H1 (cell line): ENCODE data around the gene HAUS2. TPM values are rescaled to one million over a fixed set of nuclear protein-coding genes. Genes with fewer than 3 reads are reported as not detected.

Source experiments
- CTCF ChIA-PET: fragments of 300-600 bp; sonication (Branson Sonifier 250); formaldehyde crosslinking; loops from one replicate; lab custom pipeline; 2021; ENCODE audit not compliant: partially characterized antibody; lab: Charles Lee
- POLR2A ChIA-PET: fragments of 300-600 bp; sonication (Branson Sonifier 250); formaldehyde crosslinking; loops from one replicate; lab custom pipeline; 2021; ENCODE audit warnings: inconsistent platforms; ENCODE audit not compliant: partially characterized antibody; lab: Charles Lee
- DNase-seq, 2 experiments: peaks; one replicate each; pipeline versions ENCODE4 v3.0.0 to v3.0.0-alpha.2; 2010 to 2022; ENCODE audit warnings: low spot score in 2 of 2, low read depth in 1 of 2, mixed read lengths in 1 of 2
- FAIRE-seq: peaks from 2 replicates; lab custom pipeline; 2011; peaks lifted over from hg19 to GRCh38; lab: Jason Lieb, UNC
- H2AFZ ChIP-seq: 2 replicates; pipeline ENCODE4 v1.8.1; 2012; ENCODE audit warnings: low read length, inconsistent platforms
- H2AK5ac ChIP-seq: 2 replicates; pipeline ENCODE4 v1.6.1; 2013; ENCODE audit warnings: low read depth, low read length
- H2BK120ac ChIP-seq: replicated peaks from 2 replicates; pipeline ENCODE3; 2013; ENCODE audit warnings: low read depth, low read length, inconsistent platforms
- H2BK12ac ChIP-seq: 2 replicates; pipeline ENCODE4 v1.6.1; 2013; ENCODE audit warnings: low read depth, low read length
- H2BK15ac ChIP-seq: 2 replicates; pipeline ENCODE4 v1.6.1; 2013; ENCODE audit warnings: low read length
- H2BK20ac ChIP-seq: 2 replicates; pipeline ENCODE4 v1.6.1; 2013; ENCODE audit warnings: low read length
- H2BK5ac ChIP-seq: 2 replicates; pipeline ENCODE4 v1.6.1; 2013; ENCODE audit warnings: low read depth, low read length
- H3K14ac ChIP-seq: 2 replicates; pipeline ENCODE4 v1.6.1; 2013; ENCODE audit warnings: inconsistent platforms; ENCODE audit not compliant: insufficient read length
- H3K18ac ChIP-seq: 2 replicates; pipeline ENCODE4 v1.6.1; 2013; ENCODE audit warnings: low read length; ENCODE audit errors: extremely low read depth
- H3K23ac ChIP-seq: 2 replicates; pipeline ENCODE4 v1.6.1; 2013; ENCODE audit warnings: inconsistent platforms; ENCODE audit not compliant: insufficient read length
- H3K23me2 ChIP-seq: 2 replicates; pipeline ENCODE4 v1.6.1; 2013; ENCODE audit warnings: low read depth, low read length
- H3K27ac ChIP-seq: 2 replicates; pipeline ENCODE4 v1.6.1; 2011; ENCODE audit warnings: low read depth, low read length, inconsistent platforms
- H3K27me3 ChIP-seq, 4 experiments: replicated peaks in 1 of 4; 1 replicate in 1 of 4; 2 replicates in 3 of 4; pipeline versions ENCODE4 v1.6.1 to v1.8.1; 2011 to 2013; ENCODE audit warnings: low read length in 3 of 4, mild to moderate bottlenecking in 3 of 4, inconsistent platforms in 2 of 4, mixed read lengths in 2 of 4, moderate library complexity in 1 of 4; ENCODE audit not compliant: control insufficient read depth in 3 of 4, insufficient read depth in 3 of 4; ENCODE audit errors: extremely low read depth in 1 of 4
- H3K36me3 ChIP-seq, 4 experiments: 2 replicates each; pipeline versions ENCODE4 v1.6.1 to v1.8.1; 2011 to 2013; ENCODE audit warnings: mild to moderate bottlenecking in 4 of 4, low read length in 3 of 4, moderate library complexity in 2 of 4, control low read depth in 1 of 4, inconsistent platforms in 1 of 4; ENCODE audit not compliant: insufficient read depth in 4 of 4, control insufficient read depth in 2 of 4
- H3K4ac ChIP-seq: replicated peaks from 2 replicates; pipeline ENCODE3; 2013; ENCODE audit warnings: low read length, low read depth, mixed read lengths, inconsistent platforms; ENCODE audit not compliant: insufficient read length
- H3K4me1 ChIP-seq, 4 experiments: replicated peaks in 1 of 4; 1 replicate in 1 of 4; 2 replicates in 3 of 4; pipeline versions ENCODE4 v1.6.1 to v1.8.1; 2011 to 2013; ENCODE audit warnings: low read length in 3 of 4, inconsistent platforms in 2 of 4, mixed read lengths in 1 of 4; ENCODE audit not compliant: insufficient read depth in 4 of 4, control insufficient read depth in 3 of 4
- H3K4me2 ChIP-seq, 2 experiments: 2 replicates each; pipeline versions ENCODE4 v1.6.1 to v1.8.1; 2011 to 2013; ENCODE audit warnings: low read depth in 2 of 2, low read length in 2 of 2, control low read depth in 1 of 2, inconsistent platforms in 1 of 2, mild to moderate bottlenecking in 1 of 2; ENCODE audit not compliant: insufficient read depth in 1 of 2
- H3K4me3 ChIP-seq, 4 experiments: fragments of 200-600, 300-600 bp in 1 of 4; sonication (generic), shearing (Covaris generic), sonication (Bioruptor Twin) in 1 of 4; 2 replicates each; pipeline versions ENCODE4 v1.5.1 to v1.8.1; 2011 to 2016; ENCODE audit warnings: low read length in 4 of 4, low read depth in 3 of 4, control low read depth in 2 of 4, inconsistent platforms in 2 of 4, mild to moderate bottlenecking in 2 of 4, mixed read lengths in 1 of 4, moderate library complexity in 1 of 4; ENCODE audit not compliant: insufficient read depth in 2 of 4; ENCODE audit errors: extremely low read depth in 1 of 4
- H3K56ac ChIP-seq: replicated peaks from 2 replicates; pipeline ENCODE3; 2013; ENCODE audit warnings: low read depth, mild to moderate bottlenecking, mixed read lengths, low read length, inconsistent platforms; ENCODE audit not compliant: insufficient read length
- H3K79me1 ChIP-seq: 2 replicates; pipeline ENCODE4 v1.6.1; 2013; ENCODE audit warnings: low read depth, low read length, control low read depth
- H3K79me2 ChIP-seq, 2 experiments: 2 replicates each; pipeline versions ENCODE4 v1.6.1 to v1.8.1; 2012 to 2013; ENCODE audit warnings: low read length in 2 of 2, mild to moderate bottlenecking in 2 of 2, inconsistent platforms in 1 of 2; ENCODE audit not compliant: insufficient read depth in 2 of 2, control insufficient read depth in 1 of 2
- H3K9ac ChIP-seq, 4 experiments: replicated peaks in 1 of 4; 1 replicate in 1 of 4; 2 replicates in 3 of 4; pipeline versions ENCODE4 v1.6.1 to v1.8.1; 2011 to 2013; ENCODE audit warnings: low read depth in 3 of 4, low read length in 3 of 4, control low read depth in 2 of 4, mild to moderate bottlenecking in 2 of 4, moderate library complexity in 2 of 4, inconsistent platforms in 1 of 4; ENCODE audit errors: extremely low read depth in 1 of 4
- H3K9me3 ChIP-seq, 2 experiments: 2 replicates each; pipeline versions ENCODE4 v1.6.1 to v1.8.1; 2012 to 2013; ENCODE audit warnings: mild to moderate bottlenecking in 2 of 2, moderate library complexity in 2 of 2, control low read depth in 1 of 2, inconsistent platforms in 1 of 2, low read depth in 1 of 2, low read length in 1 of 2, mixed read lengths in 1 of 2; ENCODE audit not compliant: insufficient read depth in 2 of 2
- H4K20me1 ChIP-seq, 2 experiments: replicated peaks in 1 of 2; 2 replicates each; pipeline versions ENCODE3 to v1.8.1; 2011 to 2013; ENCODE audit warnings: inconsistent platforms in 2 of 2, low read length in 2 of 2, mild to moderate bottlenecking in 1 of 2; ENCODE audit not compliant: insufficient read depth in 2 of 2, control insufficient read depth in 1 of 2
- H4K5ac ChIP-seq: 2 replicates; pipeline ENCODE4 v1.6.1; 2013; ENCODE audit warnings: low read length, low read depth, mixed read lengths, inconsistent platforms; ENCODE audit not compliant: insufficient read length
- H4K8ac ChIP-seq: 2 replicates; pipeline ENCODE4 v1.8.0; 2013; ENCODE audit warnings: mild to moderate bottlenecking, moderate library complexity, low read length, inconsistent platforms; ENCODE audit not compliant: insufficient read depth; ENCODE audit errors: extremely low read depth
- H4K91ac ChIP-seq: replicated peaks from 2 replicates; pipeline ENCODE3; 2013; ENCODE audit warnings: low read length, mixed read lengths, inconsistent platforms; ENCODE audit not compliant: insufficient read length
- ASH2L ChIP-seq: fragments of 200-600, 300-600 bp; sonication (generic); IDR thresholded peaks from one replicate; pipeline ENCODE4 v1.7.1; 2017; ENCODE audit warnings: low read length
- ATF3 ChIP-seq: IDR thresholded peaks from 2 replicates; pipeline ENCODE4 v1.6.1; 2011; ENCODE audit warnings: low read depth, mild to moderate bottlenecking, low read length; ENCODE audit not compliant: insufficient read depth
- BRCA1 ChIP-seq: IDR thresholded peaks from 2 replicates; pipeline ENCODE4 v1.6.1; 2012; ENCODE audit warnings: low read depth, low read length, improper control_type of control experiment
- CTCF ChIP-seq, 3 experiments: IDR thresholded peaks; 1 replicate in 2 of 3; 2 replicates in 1 of 3; pipeline versions ENCODE4 v1.5.1 to v1.6.1; 2011; ENCODE audit warnings: low read length in 3 of 3, mild to moderate bottlenecking in 3 of 3, inconsistent platforms in 2 of 3, low read depth in 1 of 3, moderate library complexity in 1 of 3; ENCODE audit not compliant: insufficient read depth in 1 of 3; ENCODE audit errors: control extremely low read depth in 1 of 3
- GTF2F1 ChIP-seq: IDR thresholded peaks from 2 replicates; pipeline ENCODE4 v1.6.1; 2012; ENCODE audit warnings: low read depth, low read length, improper control_type of control experiment, borderline replicate concordance
- NANOG ChIP-seq: IDR thresholded peaks from 2 replicates; pipeline ENCODE4 v1.6.1; 2011; ENCODE audit warnings: low read length, low read depth, mild to moderate bottlenecking, inconsistent platforms; ENCODE audit not compliant: insufficient read depth, poor library complexity, severe bottlenecking
- POLR2AphosphoS5 ChIP-seq: IDR thresholded peaks from 2 replicates; pipeline ENCODE4 v1.6.1; 2011; ENCODE audit warnings: low read depth, low read length
- RAD21 ChIP-seq, 2 experiments: IDR thresholded peaks in 1 of 2; conservative IDR thresholded peaks in 1 of 2; 2 replicates each; pipeline ENCODE4 v1.6.1; 2011; ENCODE audit warnings: low read depth in 2 of 2, low read length in 2 of 2, improper control_type of control experiment in 1 of 2, inconsistent platforms in 1 of 2, mild to moderate bottlenecking in 1 of 2, moderate library complexity in 1 of 2
- RXRA ChIP-seq: IDR thresholded peaks from 2 replicates; pipeline ENCODE4 v1.6.1; 2011; ENCODE audit warnings: low read depth, mild to moderate bottlenecking, low read length, moderate library complexity; ENCODE audit not compliant: insufficient read depth
- WGBS, 2 experiments: shearing (Covaris generic) in 1 of 2; methylation state at CpG; one replicate each; pipeline versions ENCODE4 v1.1.6 to v1.1.7; 2013 to 2015; ENCODE audit warnings: low lambda C conversion rate in 2 of 2, mixed read lengths in 2 of 2, inconsistent platforms in 1 of 2, low coverage in 1 of 2, missing lambda C conversion rate in 1 of 2; ENCODE audit not compliant: insufficient replicate concordance in 2 of 2, insufficient coverage in 1 of 2, insufficient read length in 1 of 2; ENCODE audit errors: extremely low coverage in 1 of 2, missing lambda C conversion rate in 1 of 2; 5-methylcytosine and 5-hydroxymethylcytosine counted together
- polyA plus RNA-seq, 7 experiments: library from polyadenylated mRNA; depleted of rRNA in 3 of 7; stranded (reverse) in 5 of 7; unstranded in 2 of 7; fragments of >200 nt in 5 of 7; fragments of 200-250 nt in 2 of 7; gene quantifications; 1 replicate in 5 of 7; 2 replicates in 1 of 7; 4 replicates in 1 of 7; pipeline versions ENCODE4 v1.2.1 to v1.2.3, GENCODE V29; 2011 to 2013; ENCODE audit warnings: missing spikeins in 2 of 7, mixed read lengths in 2 of 7
- total RNA-seq: library from RNA; stranded (reverse); fragmentation: NEBNext Ultra II Directional; extraction: Animal tissue kit (Norgen Biotek cat#: 25700); gene quantifications from 2 replicates; pipeline ENCODE4 v1.2.1, GENCODE V29; 2021

Gene HAUS2
- total and polyA plus RNA-seq, 2 of the 8 experiments (the other 6 are each of a cell fraction or from before 2014, with no cell fraction given), result 12.1 to 33.5 TPM

GRCh38 chr15:42595626-42596240 is 47.1 kb downstream of the HAUS2 start:
- no peak overlapping the region for H2AK5ac ChIP-seq
- no peak for DNase-seq
- no peak overlapping the region for H2BK15ac ChIP-seq
- H3K79me1 ChIP-seq, result no peaks in the 10 kb centered on the region
- no peaks in the 10 kb centered on the region for H4K20me1 ChIP-seq
- no peak overlapping the region for H2AFZ ChIP-seq
- H3K23ac ChIP-seq, result no peak overlapping the region
- no peak overlapping the region for H4K91ac ChIP-seq
- no peaks in the 10 kb centered on the region for H3K9me3 ChIP-seq
- no peak overlapping the region for H3K4me3 ChIP-seq
- no peaks in the 10 kb centered on the region for H3K27me3 ChIP-seq
- H3K4me2 ChIP-seq, result no peak overlapping the region
- H3K4ac ChIP-seq, result no peak overlapping the region
- no peak overlapping the region for H3K9ac ChIP-seq
- H3K18ac ChIP-seq, result no peak overlapping the region
- no peak overlapping the region for H3K14ac ChIP-seq
- no peaks in the 10 kb centered on the region for H3K36me3 ChIP-seq
- H2BK12ac ChIP-seq, result no peak overlapping the region
- 86% methylated on average over 4 of the region's 4 CpGs; no CpG with 5 or more reads in 1 of the 2 experiments for WGBS, 2 experiments
- H3K56ac ChIP-seq, result no peak overlapping the region
- no peak overlapping the region for H2BK120ac ChIP-seq
- no peaks in the 10 kb centered on the region for H3K79me2 ChIP-seq
- H2BK20ac ChIP-seq, result no peak overlapping the region
- no peak overlapping the region for H3K27ac ChIP-seq
- no peak overlapping the region for H4K5ac ChIP-seq
- H3K4me1 ChIP-seq, result peaks cover 0 to 4% (median under 1%) of the 10 kb centered on the region in 4 experiments; a peak in 2 of 7 replicates
- POLR2A ChIA-PET, result interaction anchor here (0.9 to 1.7 kb wide), 3 partner anchors 9 to 64 kb away, joined by 3 to 7 read pairs (median 4); no protein-coding TSS in a partner anchor
- no peak overlapping the region for H2BK5ac ChIP-seq
- FAIRE-seq, result no peak
- H4K8ac ChIP-seq, result no peak overlapping the region
- no peaks in the 10 kb centered on the region for H3K23me2 ChIP-seq
- CTCF ChIA-PET, result interaction anchor here (0.6 to 1.7 kb wide), 5 partner anchors 11 to 54 kb away, joined by 3 to 5 read pairs (median 3); partner anchors contain the start of gene STARD9
- TF ChIP-seq CTCF (IDR thresholded peaks at IDR 0.05; ENCODE audit: control extremely low read depth in 1 of 3, insufficient read depth in 1 of 3, low read depth in 1 of 3, low read length in 3 of 3) (no peak), ATF3 (no peak), NANOG (no peak), ASH2L (no peak), BRCA1 (no peak), GTF2F1 (no peak), POLR2AphosphoS5 (no peak), RAD21 (IDR thresholded peaks at IDR 0.05 in 1 of 2, conservative IDR thresholded peaks at IDR 0.05 in 1 of 2; ENCODE audit: low read depth in 2 of 2, low read length in 2 of 2) (no peak), RXRA (no peak)
